CD4-positive, alpha-beta memory T cell (primary cell): ENCODE results near the gene SAPCD1. TPM values are rescaled to one million over a fixed set of nuclear protein-coding genes. Genes with fewer than 3 reads are reported as not detected.

Experiments used
- CTCF ChIA-PET: fragments of 350-600 bp; sonication (Branson Sonifier 250); formaldehyde crosslinking; loops from one replicate; lab custom pipeline; 2021; ENCODE audit warnings: inconsistent platforms; ENCODE audit not compliant: partially characterized antibody; lab: Charles Lee
- POLR2A ChIA-PET: fragments of 350-600 bp; sonication (Branson Sonifier 250); formaldehyde crosslinking; loops from one replicate; lab custom pipeline; 2021; ENCODE audit not compliant: partially characterized antibody; lab: Charles Lee
- DNase-seq, 5 donors: peaks; one replicate each; pipeline versions ENCODE4 v3.0.0 to v3.0.0-alpha.2; 2020 to 2022; ENCODE audit warnings: mixed read lengths in 1 of 5
- H3K27ac ChIP-seq: one replicate; pipeline ENCODE4 v1.7.0; 2013; ENCODE audit warnings: low read depth, low read length
- H3K27me3 ChIP-seq: 2 replicates; pipeline ENCODE4 v1.7.0; 2013; ENCODE audit warnings: mild to moderate bottlenecking, low read length, moderate library complexity; ENCODE audit not compliant: insufficient read depth
- H3K36me3 ChIP-seq: 2 replicates; pipeline ENCODE4 v1.7.0; 2013; ENCODE audit warnings: mild to moderate bottlenecking, low read length, moderate library complexity; ENCODE audit not compliant: insufficient read depth
- H3K4me1 ChIP-seq: 2 replicates; pipeline ENCODE4 v1.7.0; 2013; ENCODE audit warnings: mild to moderate bottlenecking, low read length, moderate library complexity; ENCODE audit not compliant: insufficient read depth
- H3K4me3 ChIP-seq, 2 donors: one replicate each; pipeline ENCODE4 v1.7.0; 2013; ENCODE audit warnings: low read length in 2 of 2, mild to moderate bottlenecking in 1 of 2
- H3K9me3 ChIP-seq, 2 donors: one replicate each; pipeline ENCODE4 v1.7.0; 2013; ENCODE audit warnings: low read length in 2 of 2, control low read depth in 1 of 2; ENCODE audit not compliant: control insufficient read depth in 1 of 2
- H3K27ac Mint-ChIP-seq, 7 donors: one replicate each; pipeline ENCODE4 v1.8.0; 2020 to 2021; ENCODE audit warnings: mixed read lengths in 7 of 7, mild to moderate bottlenecking in 6 of 7, inconsistent platforms in 3 of 7, moderate library complexity in 3 of 7
- H3K27me3 Mint-ChIP-seq, 2 donors: one replicate each; pipeline ENCODE4 v1.8.0; 2020 to 2021; ENCODE audit warnings: mixed read lengths in 2 of 2
- H3K36me3 Mint-ChIP-seq, 2 donors: one replicate each; pipeline ENCODE4 v1.8.0; 2020 to 2021; ENCODE audit warnings: mixed read lengths in 2 of 2, inconsistent platforms in 1 of 2, mild to moderate bottlenecking in 1 of 2
- H3K4me1 Mint-ChIP-seq, 4 donors: one replicate each; pipeline ENCODE4 v1.8.0; 2020 to 2021; ENCODE audit warnings: mixed read lengths in 4 of 4, mild to moderate bottlenecking in 1 of 4
- H3K4me3 Mint-ChIP-seq, 8 donors: one replicate each; pipeline ENCODE4 v1.8.0; 2020 to 2021; ENCODE audit warnings: mixed read lengths in 8 of 8, mild to moderate bottlenecking in 7 of 8, moderate library complexity in 6 of 8, inconsistent platforms in 3 of 8
- H3K9me3 Mint-ChIP-seq, 8 donors: one replicate each; pipeline ENCODE4 v1.8.0; 2020 to 2021; ENCODE audit warnings: mixed read lengths in 8 of 8, mild to moderate bottlenecking in 5 of 8, inconsistent platforms in 3 of 8, moderate library complexity in 1 of 8
- intact Hi-C: fragments of 100-400 bp; cut with micrococcal nuclease; formaldehyde crosslinking; loops from one replicate; pipeline ENCODE4 v1.15.1; 2023
- polyA plus RNA-seq, 2 donors: library from polyadenylated mRNA; unstranded; fragments of 300-500 nt; fragmentation: Illumina TruSeq; gene quantifications; one replicate each; pipeline ENCODE4 v1.2.3, GENCODE V29; 2021
- total RNA-seq, 2 experiments: library from RNA; stranded (reverse); gene quantifications; one replicate each; pipeline ENCODE4 v1.2.3, GENCODE V29; 2021

SAPCD1 gene
- total and polyA plus RNA-seq, 4 experiments from 2014 or later, result 0.89 to 3.7 (median 2.7) TPM; not detected in 1

- Histone ChIP-seq H3K36me3 (peaks cover 4% of the 10 kb centered on the region), H3K9me3 (no peaks in the 10 kb centered on the region), H3K4me3 (no peak overlapping the region), H3K27ac (no peak overlapping the region), H3K27me3 (no peaks in the 10 kb centered on the region), H3K4me1 (peaks cover 43% of the 10 kb centered on the region)
- H3K4me1 Mint-ChIP-seq, result peaks cover 19 to 55% (median 32%) of the 10 kb centered on the region in 4 donors
- H3K27ac Mint-ChIP-seq, result peak overlapping the region in 5 of 7 donors; percentile 12 to 63 (median 53)
- no peaks in the 10 kb centered on the region for H3K9me3 Mint-ChIP-seq
- no peak overlapping the region for H3K4me3 Mint-ChIP-seq
- POLR2A ChIA-PET, result interaction anchor here (1.0 to 7.6 kb wide), 3 partner anchors 12 to 92 kb away, joined by 3 to 77 read pairs (median 5); partner anchors contain the start of genes CLIC1 and MSH5
- no peak for DNase-seq
- H3K27me3 Mint-ChIP-seq, result peaks cover 0 to 2% of the 10 kb centered on the region in 2 donors
- peaks cover 10 to 12% of the 10 kb centered on the region in 2 donors for H3K36me3 Mint-ChIP-seq
- CTCF ChIA-PET, result interaction anchor here (1.0 to 17.2 kb wide), 6 partner anchors 31 to 128 kb away, joined by 3 to 173 read pairs (median 3); partner anchors contain the start of genes VARS1 and VWA7
- intact Hi-C loops, result no loop called here
Measured at GRCh38 chr6:31725502-31726350, 36.7 kb upstream of the SAPCD1 start.

- Mint-ChIP-seq H3K4me3 (peak overlapping the region in 6 of 8 donors; percentile 44 to 74 (median 56)), H3K4me1 (peaks cover 21 to 59% (median 32%) of the 10 kb centered on the region in 4 donors), H3K27ac (peak overlapping the region in 6 of 7 donors; percentile 37 to 86 (median 72)), H3K27me3 (no peaks in the 10 kb centered on the region), H3K36me3 (peaks cover 20 to 25% of the 10 kb centered on the region in 2 donors), H3K9me3 (no peaks in the 10 kb centered on the region)
- CTCF ChIA-PET, result interaction anchor here (1.0 to 17.2 kb wide), 9 partner anchors 12 to 112 kb away, joined by 3 to 173 read pairs (median 7); partner anchors contain the start of genes HSPA1B, MSH5 and VWA7
- no peak for DNase-seq
- intact Hi-C loops, result no loop called here
- H3K27me3 ChIP-seq, result no peaks in the 10 kb centered on the region
- H3K4me3 ChIP-seq, result no peak overlapping the region
- H3K36me3 ChIP-seq, result peaks cover 16% of the 10 kb centered on the region
- peaks cover 50% of the 10 kb centered on the region for H3K4me1 ChIP-seq
- H3K9me3 ChIP-seq, result no peaks in the 10 kb centered on the region
- no peak overlapping the region for H3K27ac ChIP-seq
- POLR2A ChIA-PET, result interaction anchor here (0.5 to 7.6 kb wide), 9 partner anchors 11 to 162 kb away, joined by 3 to 77 read pairs (median 4); partner anchors contain the start of genes ABHD16A, CLIC1, HSPA1B and LY6G6D
Measured at GRCh38 chr6:31727034-31727716, 35.3 kb upstream of the SAPCD1 start.

DNA sequence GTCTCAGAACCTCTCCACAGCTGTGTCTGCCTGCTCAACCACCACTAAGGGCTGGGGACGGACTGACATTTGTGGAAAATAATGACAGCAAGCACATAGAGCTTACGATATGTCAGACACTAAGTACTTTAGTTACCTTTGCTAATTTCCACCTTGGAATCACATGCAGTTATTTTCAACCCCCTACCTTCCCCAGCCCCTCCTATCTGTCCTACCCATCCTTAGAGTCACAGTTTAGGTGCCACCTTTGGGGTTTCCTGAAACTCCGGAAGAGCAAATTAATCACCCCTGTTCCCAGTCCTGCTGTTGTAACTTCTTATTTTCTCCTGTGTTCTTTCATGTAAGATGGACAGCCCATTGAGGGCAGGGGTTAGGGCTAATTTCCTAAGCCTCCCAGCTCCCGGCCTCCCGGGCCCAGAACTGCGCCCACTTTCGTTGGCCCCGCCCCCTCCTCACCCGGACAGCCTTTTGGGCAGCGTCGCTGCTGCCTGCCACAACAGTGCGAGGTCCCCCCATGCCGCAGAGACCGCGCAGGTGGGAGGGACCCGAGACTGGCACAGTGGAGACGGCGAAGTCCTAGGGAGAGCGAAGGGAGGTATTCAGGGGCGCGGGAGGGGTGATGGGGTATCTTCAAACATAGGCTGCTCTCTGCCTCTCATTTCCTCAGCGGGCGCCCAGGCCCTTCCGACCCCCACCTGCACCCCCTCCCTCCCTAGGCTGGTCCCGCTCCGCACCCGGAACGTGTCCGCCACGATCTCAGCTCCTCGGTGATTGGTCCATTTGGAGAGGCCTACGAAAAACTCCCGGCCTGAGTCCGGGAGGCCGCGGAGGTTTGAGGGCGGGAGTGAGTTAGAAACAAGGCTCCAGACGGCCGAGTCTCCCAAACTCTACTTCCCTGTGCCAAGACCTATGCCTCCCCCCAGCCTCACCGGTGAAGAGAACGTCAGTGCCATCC is 34.5 kb upstream of the SAPCD1 start:
- no peaks in the 10 kb centered on the region for H3K9me3 ChIP-seq
- no peak overlapping the region for H3K27ac ChIP-seq
- Mint-ChIP-seq H3K36me3 (peaks cover 24 to 28% of the 10 kb centered on the region in 2 donors), H3K4me1 (peaks cover 22 to 59% (median 32%) of the 10 kb centered on the region in 4 donors), H3K27ac (peak overlapping the region in 6 of 7 donors; percentile 37 to 86 (median 72)), H3K4me3 (peak overlapping the region; percentile 26 to 96 (median 64)), H3K27me3 (no peaks in the 10 kb centered on the region), H3K9me3 (no peaks in the 10 kb centered on the region)
- H3K27me3 ChIP-seq, result no peaks in the 10 kb centered on the region
- peaks cover 50% of the 10 kb centered on the region for H3K4me1 ChIP-seq
- ChIA-PET POLR2A (interaction anchor here (0.5 to 7.6 kb wide), 11 partner anchors 10 to 161 kb away, joined by 3 to 77 read pairs (median 4); partner anchors contain the start of genes ABHD16A, CLIC1, HSPA1B and LY6G6D), CTCF (interaction anchor here (0.8 to 17.2 kb wide), 13 partner anchors 11 to 111 kb away, joined by 3 to 173 read pairs (median 7); partner anchors contain the start of genes HSPA1B, MSH5, VARS1 and VWA7)
- H3K36me3 ChIP-seq, result peaks cover 21% of the 10 kb centered on the region
- intact Hi-C loops, result loop anchor here (2.0 kb wide), 1 partner anchor 89 kb away; no protein-coding TSS in a partner anchor
- peak in 1 of 5 donors; percentile 43 for DNase-seq
- no peak overlapping the region for H3K4me3 ChIP-seq

GRCh38 chr6:31728767-31729514 is 33.5 kb upstream of the SAPCD1 start, which contains the start of gene DDAH2:
DDAH2 (minus strand) TSS chr6:31729299; CDS start chr6:31729161, 138 bp downstream.
- no peak for DNase-seq
- Histone ChIP-seq H3K4me3 (peak within 1 kb of the TSS; percentile 87 to 96), H3K9me3 (no peaks in the 10 kb centered on the region), H3K36me3 (peaks cover 30% of the 10 kb centered on the region), H3K27me3 (no peaks in the 10 kb centered on the region), H3K4me1 (peaks cover 59% of the 10 kb centered on the region), H3K27ac (peak within 1 kb of the TSS; percentile 68)
- H3K4me1 Mint-ChIP-seq, result peaks cover 27 to 64% (median 42%) of the 10 kb centered on the region in 4 donors
- H3K9me3 Mint-ChIP-seq, result no peaks in the 10 kb centered on the region
- H3K27ac Mint-ChIP-seq, result peak within 1 kb of the TSS; percentile 89 to 97 (median 94)
- CTCF ChIA-PET, result interaction anchor here (0.7 to 17.2 kb wide), 25 partner anchors 10 to 194 kb away, joined by 3 to 173 read pairs (median 7); partner anchors contain the start of genes ABHD16A, APOM, HSPA1A and HSPA1B
- peak within 1 kb of the TSS; percentile 94 to 98 (median 97) for H3K4me3 Mint-ChIP-seq
- no peaks in the 10 kb centered on the region for H3K27me3 Mint-ChIP-seq
- POLR2A ChIA-PET, result interaction anchor here (0.7 to 8.2 kb wide), 24 partner anchors 9 to 243 kb away, joined by 3 to 77 read pairs (median 5); partner anchors contain the start of genes ABHD16A, BAG6, CLIC1 and DDX39B
- intact Hi-C loops, result loop anchor here (1.0 to 2.0 kb wide), 4 partner anchors 40 to 134 kb away; no protein-coding TSS in a partner anchor
- peaks cover 33 to 38% of the 10 kb centered on the region in 2 donors for H3K36me3 Mint-ChIP-seq

GRCh38 chr6:31729515-31729978 is 32.9 kb upstream of the SAPCD1 start:
- H3K4me1 Mint-ChIP-seq, result peaks cover 32 to 70% (median 47%) of the 10 kb centered on the region in 4 donors
- H3K9me3 ChIP-seq, result no peaks in the 10 kb centered on the region
- H3K27ac ChIP-seq, result peak overlapping the region; percentile 68
- no peaks in the 10 kb centered on the region for H3K9me3 Mint-ChIP-seq
- intact Hi-C loops, result loop anchor here (1.0 to 2.0 kb wide), 4 partner anchors 40 to 134 kb away; no protein-coding TSS in a partner anchor
- H3K4me1 ChIP-seq, result peaks cover 65% of the 10 kb centered on the region
- H3K36me3 ChIP-seq, result peaks cover 34% of the 10 kb centered on the region
- DNase-seq, result peak; percentile 72 to 83 (median 77)
- peak overlapping the region; percentile 87 to 96 for H3K4me3 ChIP-seq
- no peaks in the 10 kb centered on the region for H3K27me3 Mint-ChIP-seq
- ChIA-PET POLR2A (interaction anchor here (0.7 to 8.2 kb wide), 23 partner anchors 8 to 242 kb away, joined by 3 to 77 read pairs (median 5); partner anchors contain the start of genes ABHD16A, BAG6, CLIC1 and DDX39B), CTCF (interaction anchor here (0.7 to 17.2 kb wide), 28 partner anchors 10 to 223 kb away, joined by 3 to 173 read pairs (median 6); partner anchors contain the start of genes ABHD16A, APOM, HSPA1A and HSPA1B)
- peak overlapping the region; percentile 89 to 97 (median 94) for H3K27ac Mint-ChIP-seq
- H3K27me3 ChIP-seq, result no peaks in the 10 kb centered on the region
- peak overlapping the region; percentile 94 to 98 (median 97) for H3K4me3 Mint-ChIP-seq
- peaks cover 34 to 44% of the 10 kb centered on the region in 2 donors for H3K36me3 Mint-ChIP-seq
